GM12875 (cell line): Measurements from ENCODE around the gene LIG3.
A peak's percentile ranks its signal among the peaks of the same experiment; 100 is the strongest.
"Not testable (repeated sequence)": the region's sequence is repeated elsewhere in the genome, so short reads cannot be mapped to it uniquely, and the experiment has no call there.

Experiments used
- H3K4me3 ChIP-seq: one replicate; pipeline ENCODE4 v1.5.1; 2011; ENCODE audit warnings: low read depth, low read length, control low read depth
- TF ChIP-seq, protein P1 (sequence below): IDR thresholded peaks from 2 replicates; pipeline ENCODE4 v1.5.1; 2011; ENCODE audit warnings: low read depth, mild to moderate bottlenecking, control low read depth, inconsistent platforms, low read length, moderate library complexity, borderline replicate concordance; ENCODE audit not compliant: insufficient read depth

LIG3 gene

DNA sequence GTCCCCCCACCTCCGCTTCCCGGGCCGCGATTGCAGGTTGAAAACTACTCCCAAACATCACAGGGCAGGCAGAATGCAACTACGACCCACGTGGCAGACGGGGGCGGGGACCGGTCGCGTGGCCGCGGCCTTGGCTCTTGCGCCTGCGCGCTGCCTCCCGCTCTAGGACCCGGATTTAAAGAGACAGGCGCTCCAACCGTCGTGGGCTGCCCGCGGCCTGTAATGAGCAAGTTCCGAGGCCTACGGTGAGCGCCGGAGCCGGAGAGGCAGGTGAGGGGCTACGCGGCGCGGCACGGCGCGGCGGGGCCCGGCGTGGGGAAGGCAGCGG, at the start of gene LIG3:
TSS of gene LIG3 (plus strand) at position 160 of the 328 bp plus-strand sequence. CDS start 2,494 bp downstream, outside the sequence.
- peak within 1 kb of the TSS; percentile 98 for H3K4me3 ChIP-seq
- TF ChIP-seq, protein P1, sequence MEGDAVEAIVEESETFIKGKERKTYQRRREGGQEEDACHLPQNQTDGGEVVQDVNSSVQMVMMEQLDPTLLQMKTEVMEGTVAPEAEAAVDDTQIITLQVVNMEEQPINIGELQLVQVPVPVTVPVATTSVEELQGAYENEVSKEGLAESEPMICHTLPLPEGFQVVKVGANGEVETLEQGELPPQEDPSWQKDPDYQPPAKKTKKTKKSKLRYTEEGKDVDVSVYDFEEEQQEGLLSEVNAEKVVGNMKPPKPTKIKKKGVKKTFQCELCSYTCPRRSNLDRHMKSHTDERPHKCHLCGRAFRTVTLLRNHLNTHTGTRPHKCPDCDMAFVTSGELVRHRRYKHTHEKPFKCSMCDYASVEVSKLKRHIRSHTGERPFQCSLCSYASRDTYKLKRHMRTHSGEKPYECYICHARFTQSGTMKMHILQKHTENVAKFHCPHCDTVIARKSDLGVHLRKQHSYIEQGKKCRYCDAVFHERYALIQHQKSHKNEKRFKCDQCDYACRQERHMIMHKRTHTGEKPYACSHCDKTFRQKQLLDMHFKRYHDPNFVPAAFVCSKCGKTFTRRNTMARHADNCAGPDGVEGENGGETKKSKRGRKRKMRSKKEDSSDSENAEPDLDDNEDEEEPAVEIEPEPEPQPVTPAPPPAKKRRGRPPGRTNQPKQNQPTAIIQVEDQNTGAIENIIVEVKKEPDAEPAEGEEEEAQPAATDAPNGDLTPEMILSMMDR, result no peak

DNA sequence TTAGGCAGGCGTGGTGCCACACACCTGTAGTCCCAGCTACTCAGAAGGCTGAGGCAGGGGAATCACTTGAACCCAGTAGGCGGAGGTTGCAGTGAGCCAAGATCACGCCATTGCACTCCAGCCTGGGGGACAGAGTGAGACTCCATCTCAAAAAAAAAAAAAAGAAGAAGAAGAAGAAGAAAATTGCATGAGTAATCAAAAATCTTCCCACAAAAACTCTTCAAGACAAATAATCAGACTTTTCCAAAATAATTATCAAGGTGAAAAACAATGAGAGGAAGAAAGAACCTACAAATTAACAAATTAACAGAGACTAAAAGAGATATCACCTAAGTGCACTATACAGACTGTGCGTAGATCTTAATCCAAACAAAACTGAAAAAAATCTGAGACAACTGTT, 29.5 kb upstream of the LIG3 start:
- H3K4me3 ChIP-seq, result not testable (repeated sequence)

DNA sequence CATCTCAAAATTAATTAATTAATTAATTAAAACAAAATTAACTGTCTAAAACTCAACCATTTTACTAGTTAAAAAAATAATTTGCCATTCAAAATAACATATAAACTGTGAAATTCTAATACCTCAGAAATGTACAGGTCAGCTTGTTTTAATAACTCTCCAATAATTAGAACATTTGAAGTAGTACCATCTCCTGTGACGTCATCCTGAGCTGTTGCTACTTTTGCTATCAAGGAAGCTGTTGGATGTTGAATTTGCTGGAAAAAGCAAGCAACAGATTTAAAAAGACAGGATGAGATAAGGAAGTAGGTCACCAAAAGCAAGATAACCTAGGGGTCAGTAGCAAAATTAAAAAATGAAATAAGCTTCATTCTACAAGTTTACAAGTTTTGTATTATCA, 21.9 kb upstream of the LIG3 start:
- TF ChIP-seq, protein P1, result no peak
- no peak overlapping the region for H3K4me3 ChIP-seq

DNA sequence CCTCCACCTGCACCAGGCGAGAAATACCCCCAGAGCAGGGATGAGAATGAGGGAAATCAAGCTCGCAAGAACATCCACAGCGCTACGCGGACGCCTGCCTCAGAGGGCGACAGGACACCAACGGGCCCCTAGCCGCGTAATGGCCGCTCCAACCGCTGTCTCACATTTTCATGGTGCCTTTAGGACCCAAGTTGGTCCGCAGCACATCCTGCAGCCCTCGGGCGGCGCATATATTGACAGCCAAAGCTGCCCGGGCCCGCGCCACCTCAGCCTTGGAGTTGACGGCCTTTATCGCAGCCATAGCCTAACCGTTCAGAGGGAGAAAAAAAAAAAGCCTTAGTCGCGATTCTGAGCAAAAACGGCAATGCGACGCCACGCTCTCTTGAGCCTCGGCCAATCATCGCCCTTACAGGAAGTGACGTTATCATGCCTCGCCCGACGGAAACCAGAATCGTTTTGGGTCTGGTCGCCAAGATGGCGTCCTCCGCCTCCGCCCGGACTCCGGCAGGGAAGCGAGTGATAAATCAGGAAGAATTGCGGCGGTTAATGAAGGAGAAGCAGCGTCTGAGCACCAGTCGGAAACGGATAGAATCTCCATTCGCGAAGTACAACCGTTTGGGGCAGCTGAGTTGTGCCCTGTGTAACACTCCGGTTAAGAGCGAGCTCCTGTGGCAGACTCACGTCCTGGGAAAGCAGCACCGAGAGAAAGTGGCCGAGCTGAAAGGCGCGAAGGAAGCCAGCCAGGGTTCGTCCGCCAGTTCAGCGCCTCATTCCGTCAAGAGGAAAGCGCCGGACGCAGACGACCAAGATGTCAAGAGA, 19.0 kb upstream of the LIG3 start, which contains the start of the genes CCT6B and ZNF830:
TSS of gene CCT6B (minus strand) at position 368 of the 819 bp plus-strand sequence. CDS start at position 301, 67 bp downstream.
TSS of gene ZNF830 (plus strand) at position 448 of the 819 bp plus-strand sequence. CDS start at position 475, 27 bp downstream.
- peak within 1 kb of the TSS; percentile 85 for H3K4me3 ChIP-seq
- TF ChIP-seq, protein P1, result no peak

DNA sequence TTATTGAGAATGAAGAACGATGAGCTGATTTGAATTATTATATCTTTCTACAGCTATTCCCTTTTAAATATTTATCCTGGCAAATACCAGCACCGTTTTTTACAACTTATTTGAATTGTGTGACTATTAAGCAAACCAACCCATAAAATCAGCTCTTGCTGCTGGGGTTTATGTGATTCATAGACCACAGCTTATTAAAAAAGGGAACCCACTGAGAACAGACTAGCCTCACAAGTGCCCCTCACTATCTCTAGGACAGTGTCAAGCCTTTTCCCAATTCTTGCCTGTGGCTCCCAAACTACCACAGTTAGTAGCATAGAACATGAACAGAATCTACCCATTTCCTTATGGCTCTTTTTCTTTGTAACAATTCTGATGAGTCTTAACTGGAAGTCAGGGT, 6.1 kb upstream of the LIG3 start:
- TF ChIP-seq, protein P1, result no peak
- H3K4me3 ChIP-seq, result no peak overlapping the region

DNA sequence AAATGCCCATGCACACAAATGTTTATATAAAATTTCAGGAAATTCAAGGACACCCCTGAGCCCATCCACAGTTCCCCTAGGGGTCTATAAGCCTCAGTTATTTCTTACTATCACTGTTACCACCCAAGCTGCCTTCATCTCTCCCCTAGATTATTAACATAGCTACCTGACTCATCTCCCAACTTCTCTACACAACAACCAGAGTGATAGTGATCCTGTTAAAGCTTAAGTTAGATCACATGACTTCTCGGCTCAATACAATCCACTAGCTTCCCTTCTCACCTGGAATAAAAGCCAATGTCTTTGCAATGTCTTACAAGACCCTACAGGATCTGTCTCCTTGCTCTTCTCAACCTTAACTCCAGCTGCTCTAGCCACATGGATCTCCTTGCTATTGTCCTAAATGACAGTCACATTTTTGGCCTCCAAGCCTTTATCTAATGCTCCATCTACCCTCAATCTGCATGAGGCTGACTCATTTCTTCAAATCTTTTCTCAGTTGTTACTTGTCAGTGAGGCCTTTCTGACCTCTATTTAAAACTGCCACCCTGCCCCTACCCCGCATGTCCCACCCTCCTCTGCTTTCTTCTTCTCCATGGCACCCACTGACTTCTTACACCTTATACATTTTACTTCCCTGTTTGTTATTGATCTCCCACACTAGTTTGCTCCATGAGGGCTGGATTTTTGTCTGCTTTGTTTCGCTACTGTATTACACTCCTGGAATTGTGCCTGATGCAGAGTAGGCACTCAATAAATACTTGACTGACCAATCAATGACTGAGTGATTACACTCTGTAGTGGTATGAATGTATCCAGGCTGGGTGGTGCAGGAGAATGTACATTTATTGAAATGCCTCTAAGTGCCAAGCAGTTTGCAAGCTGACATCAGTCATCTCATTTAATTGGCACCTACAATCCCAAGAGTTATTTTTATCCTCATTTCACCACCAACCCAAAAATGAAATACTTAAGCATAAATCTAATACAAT, 5.2 kb upstream of the LIG3 start:
- no peak overlapping the region for H3K4me3 ChIP-seq
- TF ChIP-seq, protein P1, result no peak

DNA sequence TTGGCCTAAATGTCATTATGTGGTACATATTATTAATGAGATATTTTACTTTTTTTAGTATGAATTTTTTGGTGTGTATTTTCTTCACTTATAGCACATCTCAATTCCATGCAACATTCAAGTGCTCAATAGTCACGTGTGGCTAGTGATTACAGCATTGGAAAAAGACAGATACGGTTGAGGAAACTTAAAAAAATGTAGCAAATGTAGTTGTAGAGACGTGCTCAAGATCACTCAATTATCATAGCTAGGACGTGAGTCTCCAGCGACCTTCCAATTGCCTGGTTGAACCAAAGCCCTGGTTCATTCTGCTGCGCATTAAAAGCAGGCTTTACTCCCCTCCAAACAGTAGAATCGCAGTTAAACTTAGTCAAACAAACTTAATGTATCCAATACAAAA, 1.2 kb upstream of the LIG3 start:
- no peak overlapping the region for H3K4me3 ChIP-seq
- TF ChIP-seq, protein P1, result no peak
